ENCODE measurements around the gene TMEM139.

Gene TMEM139

DNA sequence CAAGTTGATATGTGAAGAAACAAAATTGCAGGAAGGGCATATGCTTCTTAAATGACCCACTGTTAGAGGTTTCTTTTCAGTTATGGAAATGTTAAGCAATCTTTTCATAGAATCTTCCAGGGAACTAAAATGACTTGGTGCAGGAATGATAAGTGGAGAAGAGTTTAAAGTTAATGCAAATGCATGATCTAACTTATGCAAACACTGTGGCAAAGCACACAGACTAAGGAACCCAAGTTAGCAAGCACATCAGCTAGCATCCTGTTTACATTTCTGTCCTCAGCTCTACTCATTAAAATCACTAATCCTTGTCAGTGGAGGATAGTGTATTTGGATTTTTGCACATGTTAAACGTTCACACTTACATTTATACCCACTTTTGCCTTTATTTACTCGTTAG is 40.5 kb downstream of the TMEM139 start:
- no peak for DNase-seq (ENCODE audit: low read depth)

DNA sequence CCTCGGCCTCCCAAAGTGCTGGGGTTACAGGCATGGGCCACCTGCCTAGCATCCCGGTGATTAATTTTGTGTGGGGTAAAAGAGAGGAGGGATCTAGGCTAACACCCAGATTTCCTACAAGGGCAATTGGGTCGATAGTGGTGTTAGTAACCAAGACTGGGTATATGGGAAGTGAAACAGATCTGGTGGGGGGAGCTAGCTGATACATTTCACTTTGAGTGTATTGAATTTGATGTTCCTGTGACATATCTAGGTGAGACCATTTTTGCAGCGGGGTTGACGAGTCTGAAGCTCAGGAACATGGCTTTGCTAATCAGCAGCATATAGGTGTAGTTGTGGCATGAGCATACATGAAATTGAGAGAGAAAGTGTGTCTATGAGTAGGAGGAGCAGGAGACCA is 43.1 kb downstream of the TMEM139 start:
- no peak for DNase-seq (ENCODE audit: low read depth)

DNA sequence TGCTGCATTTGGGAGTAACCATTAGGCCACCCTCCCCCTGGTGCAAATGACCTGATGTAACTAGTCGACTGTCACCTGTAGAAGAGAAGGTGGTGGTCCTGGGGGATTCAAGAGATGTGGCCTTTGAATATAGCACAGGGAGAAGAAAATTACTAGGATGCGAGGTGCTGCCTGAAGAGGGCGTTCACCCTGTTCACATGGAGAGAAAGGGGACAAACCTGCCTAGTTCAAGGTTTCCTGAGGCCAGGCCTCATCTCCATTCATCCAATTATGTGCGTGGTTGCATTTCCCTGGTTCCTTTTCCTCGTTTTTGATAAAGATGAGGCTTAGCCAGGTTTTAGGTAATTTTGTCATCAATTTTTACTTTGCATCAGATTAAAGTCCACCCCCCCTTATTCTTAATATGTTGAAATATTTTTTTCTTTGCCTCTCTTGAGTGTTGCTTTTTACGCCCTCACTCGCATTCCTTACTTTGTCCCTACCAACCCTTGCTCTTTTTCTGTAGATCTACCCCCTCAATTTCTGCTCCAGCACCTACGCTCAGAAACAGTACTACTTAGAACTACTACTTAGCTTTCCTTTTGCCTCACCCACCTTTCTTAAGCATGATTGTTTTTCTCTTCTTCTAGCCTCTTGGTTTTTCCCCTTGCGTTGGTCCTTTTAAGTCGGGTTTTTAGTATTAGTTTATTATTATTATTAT is 44.9 kb downstream of the TMEM139 start:
- no peak for DNase-seq (ENCODE audit: low read depth)

DNA sequence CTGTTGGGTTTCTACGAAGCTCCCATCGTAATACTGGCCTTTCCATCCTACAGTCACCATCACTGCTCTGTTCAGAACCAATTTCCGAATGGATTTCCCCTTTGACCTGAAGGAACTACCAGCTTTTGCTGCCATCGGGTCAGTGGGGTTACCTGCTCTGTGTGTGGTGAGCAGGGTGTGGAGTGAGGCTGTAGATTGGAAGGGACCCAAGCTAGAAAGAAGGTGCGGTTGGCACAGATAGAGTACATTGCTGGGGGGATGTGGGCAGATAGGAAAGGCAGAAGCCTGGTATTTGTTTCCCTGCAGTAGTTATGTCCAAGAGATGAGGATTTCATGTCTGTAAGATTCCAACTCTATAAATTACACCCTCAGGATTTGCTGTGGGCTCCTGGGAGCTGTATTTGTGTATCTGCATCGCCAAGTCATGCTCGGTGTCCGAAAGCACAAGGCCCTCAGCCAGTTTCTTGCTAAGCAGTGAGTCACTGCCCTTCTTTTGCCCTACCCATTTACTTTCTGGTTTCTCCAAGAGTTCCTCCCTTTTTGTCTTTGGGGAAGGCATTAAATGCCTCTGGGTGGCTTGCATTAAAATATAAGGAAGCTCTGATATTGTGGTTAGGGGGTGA is 46.5 kb downstream of the TMEM139 start:
- DNase-seq (ENCODE audit: low read depth): no peak

DNA sequence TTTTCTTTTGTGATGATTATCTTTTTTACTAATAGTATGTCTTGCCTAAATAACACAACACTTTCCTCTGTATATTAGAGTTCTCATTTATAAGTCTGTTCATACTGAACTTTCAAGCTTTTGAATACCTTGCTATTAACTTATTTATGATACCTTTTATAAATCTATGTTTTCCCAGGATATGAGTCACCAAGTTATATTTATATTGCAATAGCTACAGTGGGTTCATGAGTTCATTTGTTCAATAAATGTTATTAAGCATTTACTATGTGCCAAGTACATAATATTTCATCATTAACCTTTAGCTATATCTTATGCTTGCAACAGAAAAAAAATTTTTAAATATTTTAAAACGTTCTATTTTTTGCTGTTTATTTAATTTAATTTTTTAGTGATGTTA is 49.5 kb downstream of the TMEM139 start:
- DNase-seq (ENCODE audit: low read depth): no peak

DNA sequence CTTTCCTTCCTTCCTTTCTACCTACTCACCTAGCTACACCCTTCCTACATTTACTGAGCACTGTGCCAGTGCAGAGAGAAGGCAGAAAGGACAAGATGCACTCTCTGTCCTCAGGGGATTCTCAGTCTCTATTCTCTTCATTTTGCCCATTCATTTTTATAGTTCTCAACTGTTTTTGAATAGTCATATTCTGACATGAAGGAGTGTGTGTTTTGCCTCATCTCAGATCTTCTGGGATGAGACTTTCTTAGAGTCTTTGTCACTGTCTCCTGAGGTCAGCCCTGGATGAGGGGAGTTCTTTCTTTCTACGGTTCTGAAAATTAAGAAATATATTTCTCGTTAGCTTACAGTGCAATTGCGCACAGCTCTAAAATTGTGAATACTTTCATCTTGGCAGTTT is 52.5 kb downstream of the TMEM139 start:
- no peak for DNase-seq (ENCODE audit: low read depth)
